ENCODE measurements around the gene RNF40. TPM values are rescaled to one million over a fixed set of nuclear protein-coding genes. Genes with fewer than 3 reads are reported as not detected.

Gene RNF40
- total and polyA plus RNA-seq, 2 donors (not counting 1 experiment from before 2014, with no cell fraction given): 42.0 to 56.8 TPM

- Histone ChIP-seq H3K9me3 (ENCODE audit: control insufficient read depth, insufficient read depth, low read depth, low read length) (no peaks in the 10 kb centered on the region), H3K4me3 (replicated peaks in 1 of 4; ENCODE audit: control extremely low read depth in 1 of 4, insufficient read depth in 1 of 4, low read depth in 3 of 4, low read length in 4 of 4) (peak overlapping the region in 3 of 4 experiments; percentile 55 to 64 (median 61)), H3K36me3 (ENCODE audit: control insufficient read depth, insufficient read depth, low read length) (peaks cover 16% of the 10 kb centered on the region), H3K79me2 (ENCODE audit: control insufficient read depth, insufficient read depth, low read length) (peaks cover 16% of the 10 kb centered on the region), H3K27ac (ENCODE audit: insufficient read depth, low read length) (peak overlapping the region; percentile 87), H3K9ac (ENCODE audit: insufficient read depth, low read length) (peak overlapping the region; percentile 53), H3K4me2 (ENCODE audit: extremely low read depth, insufficient read depth, low read length) (peak overlapping the region; percentile 92), H4K20me1 (ENCODE audit: control insufficient read depth, extremely low read depth, insufficient read depth, low read length) (no peaks in the 10 kb centered on the region), H3K27me3 (ENCODE audit: control insufficient read depth, insufficient read depth, low read length) (no peaks in the 10 kb centered on the region), H3K4me1 (ENCODE audit: control insufficient read depth, extremely low read depth, insufficient read depth, low read length) (peaks cover 7% of the 10 kb centered on the region), H2AFZ (ENCODE audit: low read length) (peak overlapping the region; percentile 91)
- TF ChIP-seq CTCF (conservative IDR thresholded peaks at IDR 0.05 in 1 of 2, IDR thresholded peaks at IDR 0.05 in 1 of 2; ENCODE audit: low read depth in 1 of 2, low read length in 2 of 2) (no peak), EZH2 (IDR thresholded peaks at IDR 0.05; ENCODE audit: low read length, missing control alignments) (no peak)
- peak in 1 of 2 donors; percentile 56 for DNase-seq (ENCODE audit: low read depth in 2 of 2)
Measured at GRCh38 chr16:30747331-30747730, 14.8 kb upstream of the RNF40 start.

DNA sequence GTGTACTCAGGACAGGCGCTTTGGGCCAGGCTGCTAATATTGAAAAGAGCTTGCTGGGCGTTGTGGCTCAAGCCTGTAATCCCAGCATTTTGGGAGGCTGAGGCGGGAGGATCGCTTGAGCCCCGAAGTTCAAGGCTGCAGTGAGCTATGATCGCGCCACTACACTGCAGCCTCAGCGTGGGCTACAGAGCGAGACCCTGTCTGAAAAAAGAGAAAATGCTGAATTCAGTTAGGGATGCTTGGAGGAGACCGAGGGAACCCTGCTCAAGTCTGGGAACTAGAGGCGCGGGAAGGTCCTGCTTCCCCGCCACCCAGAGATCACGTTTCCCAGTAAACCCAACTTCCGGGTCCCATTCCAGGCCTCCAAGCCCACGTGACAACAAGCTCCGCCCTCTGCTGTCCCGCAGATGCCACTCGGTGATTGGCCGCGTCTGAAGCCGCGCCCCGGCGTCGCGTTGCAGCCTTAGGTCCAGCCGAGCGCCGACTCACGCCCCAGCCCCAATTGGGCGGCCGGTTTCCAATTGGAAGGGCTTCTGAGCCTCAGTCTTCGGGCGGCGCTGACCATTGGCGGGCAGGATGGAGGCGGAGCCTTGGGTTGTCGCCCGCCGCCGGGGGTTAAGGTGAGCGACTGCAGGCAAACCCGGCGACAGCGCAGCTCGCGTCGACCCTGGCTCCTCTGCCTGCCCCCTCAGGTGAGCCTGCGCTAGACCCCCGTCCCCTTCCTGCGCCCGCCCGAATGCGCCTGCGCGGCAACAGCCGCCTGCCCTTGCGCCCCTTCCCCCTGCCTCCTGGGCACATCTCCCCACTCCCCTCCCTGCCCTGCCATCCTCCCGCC, 14.1 kb upstream of the RNF40 start, which contains the start of gene PHKG2:
TSS of gene PHKG2 (plus strand) at position 627 of the 835 bp plus-strand sequence. CDS start 396 bp downstream, outside the sequence.
- peak within 1 kb of the TSS; percentile 92 for H3K4me2 ChIP-seq (ENCODE audit: extremely low read depth, insufficient read depth, low read length)
- DNase-seq (ENCODE audit: low read depth in 2 of 2): peak; percentile 98
- no peaks in the 10 kb centered on the region for H4K20me1 ChIP-seq (ENCODE audit: control insufficient read depth, extremely low read depth, insufficient read depth, low read length)
- peak within 1 kb of the TSS; percentile 72 for H3K9ac ChIP-seq (ENCODE audit: insufficient read depth, low read length)
- H3K36me3 ChIP-seq (ENCODE audit: control insufficient read depth, insufficient read depth, low read length): peaks cover 15% of the 10 kb centered on the region
- H3K4me3 ChIP-seq (replicated peaks in 1 of 4; ENCODE audit: control extremely low read depth in 1 of 4, insufficient read depth in 1 of 4, low read depth in 3 of 4, low read length in 4 of 4): peak within 1 kb of the TSS; percentile 62 to 75 (median 65)
- H3K27me3 ChIP-seq (ENCODE audit: control insufficient read depth, insufficient read depth, low read length): no peaks in the 10 kb centered on the region
- peak within 1 kb of the TSS; percentile 87 for H3K27ac ChIP-seq (ENCODE audit: insufficient read depth, low read length)
- H3K9me3 ChIP-seq (ENCODE audit: control insufficient read depth, insufficient read depth, low read depth, low read length): no peaks in the 10 kb centered on the region
- peak within 1 kb of the TSS; percentile 91 for H2AFZ ChIP-seq (ENCODE audit: low read length)
- TF ChIP-seq EZH2 (IDR thresholded peaks at IDR 0.05; ENCODE audit: low read length, missing control alignments) (no peak), CTCF (conservative IDR thresholded peaks at IDR 0.05 in 1 of 2, IDR thresholded peaks at IDR 0.05 in 1 of 2; ENCODE audit: low read depth in 1 of 2, low read length in 2 of 2) (no peak)
- H3K79me2 ChIP-seq (ENCODE audit: control insufficient read depth, insufficient read depth, low read length): peaks cover 16% of the 10 kb centered on the region
- peaks cover 7% of the 10 kb centered on the region for H3K4me1 ChIP-seq (ENCODE audit: control insufficient read depth, extremely low read depth, insufficient read depth, low read length)

DNA sequence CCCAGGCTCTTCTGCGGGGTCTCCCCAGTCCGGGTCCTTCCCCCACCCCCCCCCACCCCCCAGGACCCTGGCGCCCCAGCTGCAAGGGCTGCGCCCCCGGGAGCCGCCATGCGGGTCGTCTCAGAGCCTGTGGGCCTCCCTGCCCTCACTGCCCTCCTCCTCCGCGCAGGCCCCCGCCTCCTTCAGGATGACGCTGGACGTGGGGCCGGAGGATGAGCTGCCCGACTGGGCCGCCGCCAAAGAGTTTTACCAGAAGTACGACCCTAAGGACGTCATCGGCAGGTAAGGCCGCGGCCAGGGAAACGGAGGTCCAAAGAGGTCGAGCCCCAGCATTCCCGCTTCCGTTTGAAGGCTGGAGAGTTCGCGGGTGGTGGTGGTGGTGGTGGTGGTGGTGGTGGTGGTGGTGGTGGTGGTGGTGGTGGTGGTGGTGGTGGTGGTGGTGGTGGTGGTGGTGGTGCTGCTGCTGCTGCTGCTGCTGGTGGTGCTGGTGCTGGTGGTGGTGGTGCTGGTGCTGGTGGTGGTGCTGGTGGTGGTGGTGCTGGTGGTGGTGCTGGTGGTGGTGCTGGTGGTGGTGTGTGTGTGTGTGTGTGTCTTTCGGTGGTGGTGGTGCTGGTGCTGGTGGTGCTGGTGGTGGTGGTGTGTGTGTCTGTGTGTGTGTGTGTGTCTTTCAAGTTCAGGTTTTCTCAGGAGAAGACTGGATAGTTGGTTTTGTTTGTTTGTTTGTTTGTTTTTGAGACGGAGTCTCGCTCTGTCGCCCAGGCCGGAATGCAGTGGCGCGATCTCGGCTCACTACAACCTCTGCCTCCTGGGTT, 13.3 kb upstream of the RNF40 start:
- Histone ChIP-seq H2AFZ (ENCODE audit: low read length) (no peak overlapping the region), H3K4me1 (ENCODE audit: control insufficient read depth, extremely low read depth, insufficient read depth, low read length) (peaks cover 7% of the 10 kb centered on the region), H3K9me3 (ENCODE audit: control insufficient read depth, insufficient read depth, low read depth, low read length) (no peaks in the 10 kb centered on the region), H3K27me3 (ENCODE audit: control insufficient read depth, insufficient read depth, low read length) (no peaks in the 10 kb centered on the region), H3K9ac (ENCODE audit: insufficient read depth, low read length) (peak overlapping the region; percentile 72), H3K27ac (ENCODE audit: insufficient read depth, low read length) (peak overlapping the region; percentile 61), H3K4me2 (ENCODE audit: extremely low read depth, insufficient read depth, low read length) (peak overlapping the region; percentile 82), H4K20me1 (ENCODE audit: control insufficient read depth, extremely low read depth, insufficient read depth, low read length) (no peaks in the 10 kb centered on the region), H3K4me3 (replicated peaks in 1 of 4; ENCODE audit: control extremely low read depth in 1 of 4, insufficient read depth in 1 of 4, low read depth in 3 of 4, low read length in 4 of 4) (peak overlapping the region; percentile 62 to 75 (median 65)), H3K79me2 (ENCODE audit: control insufficient read depth, insufficient read depth, low read length) (peaks cover 16% of the 10 kb centered on the region), H3K36me3 (ENCODE audit: control insufficient read depth, insufficient read depth, low read length) (peaks cover 15% of the 10 kb centered on the region)
- no peak for TF ChIP-seq CTCF (conservative IDR thresholded peaks at IDR 0.05 in 1 of 2, IDR thresholded peaks at IDR 0.05 in 1 of 2; ENCODE audit: low read depth in 1 of 2, low read length in 2 of 2)
- no peak for TF ChIP-seq EZH2 (IDR thresholded peaks at IDR 0.05; ENCODE audit: low read length, missing control alignments)
- DNase-seq (ENCODE audit: low read depth in 2 of 2): peak; percentile 23 to 50
